CD1c-positive myeloid dendritic cell (primary cell): Measurements from ENCODE around the gene MYO16.

Experiments
- DNase-seq: peaks from one replicate; pipeline ENCODE4 v3.0.0-alpha.2; 2016; ENCODE audit errors: extremely low spot score

The MYO16 gene

DNA sequence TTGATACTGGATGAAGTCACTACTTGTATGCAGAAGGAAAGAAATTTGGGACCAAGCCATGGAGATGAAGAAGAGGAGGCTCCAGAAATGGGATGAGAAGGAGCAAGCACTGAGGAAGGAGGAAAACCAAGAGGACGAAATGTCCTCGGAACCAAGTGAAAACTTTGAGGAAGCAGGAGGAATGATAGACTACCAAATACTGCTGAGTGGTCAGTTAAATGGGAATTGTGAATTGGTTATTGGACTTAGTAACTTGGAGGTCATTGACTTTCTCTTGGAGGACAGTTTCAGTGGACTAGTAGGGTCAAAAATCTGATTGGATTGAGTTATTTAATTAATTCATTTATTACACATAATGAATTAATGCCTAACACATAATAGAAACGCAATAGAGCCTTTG is 167.9 kb downstream of the MYO16 start:
- no peak for DNase-seq

DNA sequence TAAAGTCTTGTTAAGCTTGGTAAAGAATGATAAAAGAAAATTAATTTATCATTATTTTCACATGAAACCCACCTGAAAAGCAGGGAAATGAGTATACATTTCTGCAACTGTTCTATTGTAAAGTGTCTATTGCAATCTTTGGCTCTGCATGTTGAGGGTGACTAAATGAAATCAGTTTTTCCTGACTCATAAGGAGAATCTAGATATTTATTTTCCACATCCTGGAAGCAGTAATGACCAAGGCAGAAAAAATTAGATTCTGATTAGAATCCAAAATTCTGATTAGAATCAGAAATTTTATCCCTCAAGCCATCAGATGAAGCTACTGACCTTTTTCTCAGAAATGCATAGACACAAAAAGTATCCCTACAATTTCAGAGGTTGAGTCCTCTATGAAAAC is 178.4 kb downstream of the MYO16 start:
- DNase-seq, result no peak

- no peak for DNase-seq
These were observed 182.8 kb downstream of the MYO16 start for GRCh38 chr13:108812165-108812564.

DNA sequence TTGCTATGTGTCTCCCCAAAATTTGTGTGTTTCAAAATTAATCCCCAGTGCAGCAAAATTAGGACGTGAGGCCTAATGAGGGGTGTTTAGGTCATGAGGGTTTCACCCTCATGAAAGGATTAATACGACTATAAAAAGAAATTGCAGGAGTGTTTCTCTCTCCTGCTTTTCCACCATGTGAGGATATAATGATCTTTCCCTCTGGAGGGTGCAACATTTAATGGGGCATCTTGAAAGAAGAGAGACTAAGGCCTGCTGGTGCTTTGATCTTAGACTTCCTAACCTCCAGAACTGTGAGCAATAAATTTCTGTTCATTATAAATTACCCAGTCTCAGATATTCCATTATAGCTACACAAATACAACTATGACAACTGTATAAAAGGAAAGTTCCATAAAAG is 183.2 kb downstream of the MYO16 start:
- DNase-seq, result no peak

DNA sequence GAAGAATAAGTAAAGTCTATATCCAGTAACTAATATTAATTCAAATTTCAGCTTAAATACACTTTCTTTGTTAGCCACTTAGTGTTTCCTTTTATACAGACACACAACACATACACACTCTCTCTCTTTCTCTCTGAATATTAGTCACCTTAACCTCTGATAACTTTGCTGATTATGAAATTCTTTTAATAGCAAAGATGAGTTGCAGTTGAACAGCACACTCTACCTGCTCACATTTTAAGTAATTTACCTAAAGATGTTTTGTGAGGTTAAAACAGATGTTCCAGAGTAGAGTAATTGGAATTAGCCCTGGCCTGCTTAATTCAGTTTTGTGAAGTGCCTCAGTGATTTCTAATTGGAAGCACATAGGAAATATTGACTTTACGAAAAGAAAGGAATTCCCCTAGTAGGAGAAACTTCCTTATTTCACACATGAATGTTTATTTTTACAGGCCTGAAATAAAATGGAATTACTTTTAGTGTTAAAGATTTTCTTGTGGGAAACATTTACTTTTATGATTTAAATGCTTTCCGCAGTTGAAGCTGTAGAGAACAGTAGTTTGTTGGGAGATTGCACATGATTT is 184.3 kb downstream of the MYO16 start:
- no peak for DNase-seq

- no peak for DNase-seq
These were observed 187.0 kb downstream of the MYO16 start for GRCh38 chr13:108816375-108816774.

- DNase-seq, result no peak
These were observed 198.2 kb downstream of the MYO16 start for GRCh38 chr13:108827646-108828045.

DNA sequence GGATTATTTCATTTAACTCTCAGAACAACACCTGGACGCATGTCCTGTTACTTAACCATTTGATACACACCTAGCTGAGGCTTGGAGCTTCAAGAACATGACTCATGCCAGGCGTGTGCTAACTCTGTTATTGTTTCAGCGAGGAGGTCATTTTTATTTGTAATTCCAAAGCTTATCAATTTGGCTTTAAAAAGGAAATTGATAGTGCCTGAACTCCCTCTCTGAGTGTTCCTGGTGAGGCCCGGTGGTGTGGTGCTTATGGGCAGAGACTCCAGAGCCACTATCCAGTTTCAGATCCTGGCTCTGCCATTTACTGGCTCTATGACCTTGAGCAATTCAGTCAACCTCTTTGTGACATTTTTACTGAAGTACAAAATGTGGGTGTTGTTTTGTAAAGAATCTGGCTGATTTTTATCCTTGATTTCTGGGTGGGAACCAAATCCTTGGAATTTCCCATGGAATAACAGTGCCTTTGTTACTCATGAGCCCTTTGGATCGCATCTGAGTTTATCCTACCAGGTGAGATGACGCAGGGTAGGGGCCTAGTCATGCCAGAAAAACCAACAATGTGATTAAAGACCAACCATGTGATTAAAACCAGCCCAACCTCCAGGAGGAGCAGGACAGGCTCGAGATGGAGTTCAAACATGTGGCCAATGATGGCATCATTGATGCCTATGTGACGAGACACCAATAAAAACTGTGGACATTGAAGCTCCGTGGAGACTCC is 198.8 kb downstream of the MYO16 start:
- no peak for DNase-seq

DNA sequence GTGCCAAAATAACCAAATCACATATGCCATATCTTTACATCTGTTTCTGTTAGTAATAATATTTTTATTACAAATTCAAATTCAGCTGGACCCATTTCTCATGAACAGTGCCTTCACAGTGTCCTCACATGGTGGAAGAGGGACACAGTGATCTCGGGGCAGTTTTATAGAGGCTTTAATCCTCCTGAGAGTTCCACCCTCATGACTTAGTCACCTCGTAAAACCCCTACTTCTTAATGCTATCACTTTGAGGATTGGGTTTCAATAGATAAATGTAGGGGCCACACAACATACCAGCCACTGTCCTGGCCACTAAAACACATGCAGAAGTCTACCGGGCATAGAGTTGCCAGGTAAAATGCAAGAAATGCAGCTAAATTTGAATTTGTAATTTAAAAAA is 201.5 kb downstream of the MYO16 start:
- DNase-seq, result no peak

- DNase-seq, result no peak
These were observed 204.1 kb downstream of the MYO16 start for GRCh38 chr13:108833531-108833930.

GRCh38 chr13:108834193-108834592 is 204.8 kb downstream of the MYO16 start:
- no peak for DNase-seq

GRCh38 chr13:108835083-108835482 is 205.7 kb downstream of the MYO16 start:
- no peak for DNase-seq

DNA sequence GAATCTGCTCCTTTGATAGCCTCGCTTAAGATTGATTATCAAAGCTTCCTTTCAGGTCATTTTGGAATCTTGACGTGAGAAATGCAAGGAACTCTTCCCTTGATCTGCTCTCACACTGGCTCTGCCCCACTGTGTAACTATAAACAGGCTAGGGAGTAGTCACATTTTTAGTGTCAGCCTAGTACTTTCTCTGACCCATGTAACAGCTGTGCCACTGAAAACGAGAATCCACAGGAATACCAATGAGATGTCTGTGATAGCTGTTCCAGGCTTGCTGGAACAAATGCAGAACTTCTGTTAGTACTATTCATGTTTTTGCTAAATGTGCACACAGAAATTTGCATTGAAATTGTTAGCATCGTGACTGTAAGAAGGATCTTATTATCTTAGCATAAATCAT is 221.3 kb downstream of the MYO16 start:
- no peak for DNase-seq

DNA sequence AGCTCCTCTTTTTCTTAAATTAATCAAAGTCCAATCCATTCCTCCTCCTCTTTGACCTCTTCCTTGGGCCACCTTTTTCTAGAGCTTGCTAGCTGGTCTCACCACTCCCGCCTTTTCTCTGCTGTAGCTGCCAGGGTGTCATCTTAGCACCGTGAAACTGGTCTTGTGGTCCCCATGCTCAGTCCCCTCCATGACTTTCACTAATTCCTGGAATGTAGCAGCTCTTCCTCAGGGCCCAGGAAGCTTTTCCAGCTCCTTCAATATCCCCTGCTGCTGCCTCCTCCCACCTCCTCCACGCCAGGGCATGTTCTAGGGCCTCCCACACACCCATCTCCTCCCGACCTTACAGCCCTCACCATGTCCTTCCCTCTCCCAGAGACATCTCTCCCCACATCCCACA is 222.2 kb downstream of the MYO16 start:
- DNase-seq, result no peak

GRCh38 chr13:108853031-108853430 is 223.6 kb downstream of the MYO16 start:
- DNase-seq, result no peak

DNA sequence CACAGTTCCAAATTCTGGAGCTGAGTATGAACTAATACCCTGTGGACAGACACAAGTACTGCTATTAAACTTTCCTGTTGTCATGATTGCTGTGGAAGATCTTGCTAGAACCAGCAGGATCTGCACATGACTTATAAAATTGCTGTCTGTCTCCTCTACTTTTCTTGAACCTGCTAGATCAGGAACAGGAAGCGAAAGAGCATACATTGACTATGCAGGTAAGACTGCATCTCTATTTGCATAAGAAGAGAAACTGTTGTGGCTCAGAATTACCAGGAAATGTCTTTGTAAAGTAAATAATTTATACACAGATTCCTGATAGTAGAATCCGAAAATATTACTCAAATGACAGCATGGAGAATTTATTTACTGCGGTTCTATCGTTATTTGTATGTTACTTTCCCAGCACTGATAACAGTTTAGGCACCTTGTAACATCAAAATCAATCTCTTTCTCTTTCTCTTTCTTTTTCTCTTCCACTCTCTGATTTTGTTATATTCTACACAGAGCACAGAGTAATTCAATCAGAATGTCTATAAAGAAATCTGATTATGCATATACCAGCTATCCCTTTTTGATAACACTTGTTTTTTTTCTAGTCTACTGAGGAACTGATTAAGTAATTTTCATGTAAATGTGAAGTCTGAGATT is 226.5 kb downstream of the MYO16 start:
- no peak for DNase-seq

- DNase-seq, result no peak
These were observed 229.3 kb downstream of the MYO16 start for GRCh38 chr13:108858676-108859075.

DNA sequence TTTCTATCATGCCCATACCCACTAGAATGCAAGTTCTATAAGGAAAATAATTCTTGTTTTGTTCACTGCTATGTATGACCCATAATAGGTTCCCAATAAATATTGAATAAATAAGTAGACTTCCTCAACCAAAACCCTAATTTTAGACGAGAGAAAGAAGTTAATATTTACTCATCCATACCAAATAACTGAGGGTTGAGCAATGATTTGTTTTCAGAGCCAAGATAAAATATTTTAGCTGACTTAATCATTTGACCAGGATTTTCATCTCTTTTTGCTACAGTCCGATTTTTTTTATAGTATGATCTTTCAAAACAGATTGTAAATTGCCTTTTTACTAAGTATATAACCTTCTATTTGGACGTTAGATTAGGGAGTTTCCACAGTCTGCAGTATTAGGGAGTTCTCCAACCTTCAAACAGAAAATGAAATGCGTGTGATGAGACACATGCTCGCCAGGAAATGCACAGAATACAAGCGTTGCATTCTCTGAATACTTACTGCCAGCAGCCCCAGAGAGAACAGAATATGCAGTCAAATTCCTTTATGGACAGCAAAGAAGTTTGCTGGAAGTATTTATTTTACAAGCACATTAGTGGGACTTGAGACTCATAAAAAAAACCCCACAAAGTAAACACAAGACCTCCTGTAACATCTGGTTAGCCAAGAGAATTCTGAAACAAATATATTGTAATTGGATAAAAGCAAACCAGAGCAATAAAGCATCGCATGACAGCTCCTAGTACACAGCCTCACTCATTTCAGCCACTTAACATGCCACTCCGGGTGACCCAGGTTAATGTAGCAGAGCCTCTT is 230.0 kb downstream of the MYO16 start:
- DNase-seq, result no peak

DNA sequence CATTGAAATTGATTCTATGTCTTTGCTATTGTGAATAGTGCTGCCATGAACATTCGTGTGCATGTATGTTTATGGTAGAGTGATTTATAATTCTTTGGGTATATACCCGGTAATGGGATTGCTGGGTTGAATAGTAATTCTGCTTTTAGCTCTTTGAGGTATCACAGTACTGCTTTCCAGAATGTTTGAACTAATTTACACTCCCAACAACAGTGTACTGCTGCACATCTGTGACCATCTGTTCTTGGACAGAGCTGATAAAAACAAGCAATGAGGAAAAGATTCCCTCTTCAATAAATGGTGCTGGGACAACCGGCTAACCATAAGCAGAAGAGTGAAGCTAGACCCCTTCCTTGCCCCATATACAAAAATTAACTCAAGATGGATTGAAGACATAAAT is 231.0 kb downstream of the MYO16 start:
- no peak for DNase-seq

DNA sequence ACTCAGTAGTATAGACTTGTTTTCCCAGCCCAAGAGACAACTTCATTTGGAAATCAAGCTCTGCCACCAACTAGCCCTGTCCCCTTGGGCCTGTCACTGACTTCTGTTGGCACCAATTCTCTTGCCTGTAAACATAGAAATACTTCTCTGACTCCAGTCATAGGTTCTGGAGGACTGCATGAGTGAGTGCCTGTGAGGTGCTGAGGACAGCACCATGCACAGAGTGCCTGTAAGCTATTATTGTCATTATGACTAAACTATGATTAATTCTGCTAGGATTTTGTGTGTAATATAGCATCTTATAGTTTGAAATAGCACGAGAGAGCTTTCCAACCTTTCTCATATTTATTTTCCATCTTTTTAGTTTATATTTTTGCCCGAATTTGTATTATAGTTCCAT is 247.9 kb downstream of the MYO16 start:
- DNase-seq, result no peak

DNA sequence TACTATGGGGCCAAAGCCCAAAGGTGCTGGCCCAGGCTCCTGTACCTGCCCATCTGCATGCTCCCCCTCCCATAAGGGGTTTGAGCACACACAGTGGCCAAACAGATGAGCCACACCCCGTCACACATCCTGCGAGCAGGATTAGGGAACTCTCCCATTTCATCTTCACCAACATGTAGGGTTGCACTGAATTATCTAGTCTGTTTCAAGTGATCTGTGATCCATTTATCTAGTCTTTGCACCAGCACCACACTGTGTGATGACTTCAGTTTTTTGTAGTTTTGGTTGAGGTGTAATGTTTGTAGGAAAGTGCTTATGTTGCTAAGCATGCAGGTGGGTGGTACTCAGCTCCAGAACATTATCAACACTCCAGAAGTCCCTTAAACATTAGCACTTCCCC is 249.3 kb downstream of the MYO16 start:
- DNase-seq, result no peak

GRCh38 chr13:108889324-108889984 is 260.0 kb downstream of the MYO16 start:
- DNase-seq, result no peak
